Esophagus muscularis mucosa (tissue), 2 donors: ENCODE measurements around the gene MAP3K9.

Experiments used
- EP300 ChIP-seq: sonication (generic); formaldehyde crosslinking; IDR thresholded peaks from one replicate; pipeline ENCODE4 v1.6.1; 2017; ENCODE audit warnings: antibody characterized with exemption
- POLR2A ChIP-seq: fragments of 450-650 bp; IDR thresholded peaks from one replicate; pipeline ENCODE4 v1.6.1; 2017; ENCODE audit warnings: antibody characterized with exemption, moderate library complexity, mild to moderate bottlenecking, low read depth

DNA sequence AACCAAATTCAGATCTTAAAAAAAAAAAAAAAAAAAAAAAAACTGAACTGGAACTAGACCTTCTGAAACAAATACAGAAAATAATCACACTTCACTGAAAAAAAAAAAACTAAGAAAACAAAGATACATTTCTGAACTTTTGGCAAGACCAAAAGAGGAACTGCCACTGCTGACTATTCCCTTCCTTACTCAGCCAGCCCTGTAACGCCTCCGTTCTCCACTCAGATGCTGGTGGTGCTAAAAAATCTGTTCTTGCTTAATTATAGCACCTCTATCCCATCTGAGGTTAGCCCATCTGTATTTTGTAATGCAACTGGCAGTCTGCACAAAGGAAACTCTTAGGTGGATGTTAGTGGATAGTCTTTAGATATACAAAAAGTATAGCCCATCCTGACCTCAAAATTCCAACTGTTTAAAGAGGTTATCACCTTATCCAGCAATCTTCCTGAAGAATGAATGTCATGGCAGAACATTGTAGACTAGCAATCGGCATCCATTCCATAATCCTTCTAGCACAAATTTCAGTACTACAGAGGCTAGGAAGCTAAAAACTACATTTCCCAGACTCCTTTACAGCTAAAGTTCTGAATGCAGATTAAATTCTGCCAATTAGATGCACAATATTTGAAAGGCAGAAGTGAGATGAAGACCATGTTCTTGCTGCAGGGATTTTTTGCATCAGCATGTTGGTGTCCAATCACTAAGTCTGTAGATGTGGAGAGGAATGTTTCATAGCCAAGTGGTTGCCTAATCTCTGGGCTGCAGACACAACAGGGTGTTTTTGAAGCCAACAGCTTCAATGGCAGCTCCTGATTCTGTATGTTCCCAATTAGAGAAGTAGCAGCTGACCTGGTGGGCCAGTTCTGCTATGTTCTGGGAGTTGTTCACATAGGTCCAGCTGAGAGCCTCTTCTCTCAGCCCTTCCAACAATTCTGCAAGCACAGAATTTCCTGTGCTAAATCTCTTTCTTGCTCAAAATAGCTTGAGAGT, 5.7 kb downstream of the MAP3K9 start:
- TF ChIP-seq EP300 = no peak
- TF ChIP-seq POLR2A = no peak
